CD14-positive monocyte (primary cell): ENCODE results near the gene TGFBR3. TPM values are rescaled to one million over a fixed set of nuclear protein-coding genes. Genes with fewer than 3 reads are reported as not detected.

Experiments used
- DNase-seq, 3 donors: peaks; one replicate each; pipeline ENCODE4 v3.0.0-alpha.2; 2011 to 2022
- H2AFZ ChIP-seq: 2 replicates; pipeline ENCODE4 v1.6.0; 2012; ENCODE audit warnings: mild to moderate bottlenecking, low read depth, low read length, inconsistent platforms; ENCODE audit not compliant: insufficient read depth, poor library complexity, severe bottlenecking
- H3K27ac ChIP-seq, 2 donors: 1 replicate in 1 of 2; 2 replicates in 1 of 2; pipeline ENCODE4 v1.5.1; 2012 to 2013; ENCODE audit warnings: low read length in 2 of 2, control low read depth in 1 of 2, inconsistent platforms in 1 of 2, low read depth in 1 of 2, mild to moderate bottlenecking in 1 of 2
- H3K27me3 ChIP-seq, 2 donors: one replicate each; pipeline versions ENCODE4 v1.6.0 to v1.6.1; 2011 to 2013; ENCODE audit warnings: low read length in 2 of 2; ENCODE audit not compliant: control insufficient read depth in 2 of 2, insufficient read depth in 2 of 2
- H3K36me3 ChIP-seq, 2 donors: replicated peaks in 1 of 2; 1 replicate in 1 of 2; 2 replicates in 1 of 2; pipeline versions ENCODE4 v1.5.1 to v1.6.1; 2012 to 2013; ENCODE audit warnings: low read length in 2 of 2, control low read depth in 1 of 2, inconsistent platforms in 1 of 2, mild to moderate bottlenecking in 1 of 2; ENCODE audit not compliant: insufficient read depth in 2 of 2, control insufficient read depth in 1 of 2
- H3K4me1 ChIP-seq, 2 donors: 1 replicate in 1 of 2; 2 replicates in 1 of 2; pipeline versions ENCODE4 v1.5.1 to v1.6.1; 2012 to 2013; ENCODE audit warnings: low read length in 2 of 2, control low read depth in 1 of 2, inconsistent platforms in 1 of 2, mild to moderate bottlenecking in 1 of 2, moderate library complexity in 1 of 2; ENCODE audit not compliant: insufficient read depth in 2 of 2, control insufficient read depth in 1 of 2
- H3K4me2 ChIP-seq: replicated peaks from 2 replicates; pipeline ENCODE3; 2012; ENCODE audit warnings: low read length, moderate library complexity, mild to moderate bottlenecking; ENCODE audit not compliant: poor library complexity, severe bottlenecking; ENCODE audit errors: extremely low read depth
- H3K4me3 ChIP-seq, 3 experiments: fragments of 200-600 bp in 1 of 3; sonication (generic) in 1 of 3; replicated peaks in 1 of 3; 1 replicate in 2 of 3; 2 replicates in 1 of 3; pipeline ENCODE4 v1.5.1; 2011 to 2013; ENCODE audit warnings: low read length in 3 of 3, mild to moderate bottlenecking in 3 of 3, control low read depth in 2 of 3, low read depth in 2 of 3, inconsistent platforms in 1 of 3, moderate library complexity in 1 of 3
- H3K79me2 ChIP-seq: 2 replicates; pipeline ENCODE4 v1.6.0; 2012; ENCODE audit warnings: mild to moderate bottlenecking, control low read depth, inconsistent platforms, low read length, moderate library complexity; ENCODE audit not compliant: insufficient read depth
- H3K9ac ChIP-seq: 2 replicates; pipeline ENCODE4 v1.6.0; 2017; ENCODE audit warnings: low read length, mild to moderate bottlenecking; ENCODE audit not compliant: insufficient read depth, poor library complexity, severe bottlenecking
- H3K9me3 ChIP-seq, 2 donors: replicated peaks in 1 of 2; 1 replicate in 1 of 2; 2 replicates in 1 of 2; pipeline versions ENCODE4 v1.5.1 to v1.6.1; 2012 to 2013; ENCODE audit warnings: low read length in 2 of 2, control low read depth in 1 of 2; ENCODE audit not compliant: control insufficient read depth in 1 of 2, insufficient read depth in 1 of 2
- H4K20me1 ChIP-seq: 2 replicates; pipeline ENCODE4 v1.6.0; 2012; ENCODE audit warnings: mild to moderate bottlenecking, low read length, control low read depth, moderate library complexity; ENCODE audit not compliant: insufficient read depth
- H3K27ac Mint-ChIP-seq, 7 donors: one replicate each; pipeline ENCODE4 v1.8.0; 2020; ENCODE audit warnings: mild to moderate bottlenecking in 7 of 7, mixed read lengths in 7 of 7, moderate library complexity in 6 of 7, inconsistent platforms in 2 of 7
- H3K27me3 Mint-ChIP-seq, 3 donors: one replicate each; pipeline ENCODE4 v1.8.0; 2021 to 2022; ENCODE audit warnings: low read depth in 3 of 3, mild to moderate bottlenecking in 3 of 3, mixed read lengths in 3 of 3, moderate library complexity in 3 of 3, inconsistent platforms in 1 of 3
- H3K36me3 Mint-ChIP-seq, 2 donors: one replicate each; pipeline ENCODE4 v1.8.0; 2020; ENCODE audit warnings: mixed read lengths in 2 of 2, inconsistent platforms in 1 of 2, mild to moderate bottlenecking in 1 of 2
- H3K4me1 Mint-ChIP-seq: one replicate; pipeline ENCODE4 v1.8.0; 2020; ENCODE audit warnings: mild to moderate bottlenecking, mixed read lengths
- H3K4me3 Mint-ChIP-seq, 2 donors: one replicate each; pipeline ENCODE4 v1.8.0; 2020; ENCODE audit warnings: mild to moderate bottlenecking in 2 of 2, mixed read lengths in 2 of 2, moderate library complexity in 1 of 2
- H3K9me3 Mint-ChIP-seq, 7 donors: one replicate each; pipeline ENCODE4 v1.8.0; 2020 to 2022; ENCODE audit warnings: mixed read lengths in 7 of 7, mild to moderate bottlenecking in 6 of 7, moderate library complexity in 6 of 7, inconsistent platforms in 2 of 7
- CTCF ChIP-seq: fragments of 200-600 bp; IDR thresholded peaks from one replicate; pipeline ENCODE4 v1.8.0; 2022; ENCODE audit warnings: antibody characterized with exemption, mild to moderate bottlenecking
- WGBS: methylation state at CpG from one replicate; pipeline ENCODE4 v1.1.5; 2013; ENCODE audit warnings: missing lambda C conversion rate; ENCODE audit not compliant: insufficient coverage; 5-methylcytosine and 5-hydroxymethylcytosine counted together
- intact Hi-C, 2 donors: fragments of 100-400 bp; cut with micrococcal nuclease; formaldehyde crosslinking; loops; one replicate each; pipeline versions ENCODE4 v1.15.0 to v1.15.1; 2023
- polyA plus RNA-seq, 3 donors: library from polyadenylated mRNA; depleted of rRNA in 1 of 3; unstranded in 2 of 3; stranded (reverse) in 1 of 3; fragments of 300-500 nt in 2 of 3; fragments of >200 nt in 1 of 3; fragmentation: Illumina TruSeq in 2 of 3; gene quantifications; 1 replicate in 2 of 3; 2 replicates in 1 of 3; pipeline ENCODE4 v1.2.3, GENCODE V29; 2012 to 2021

TGFBR3 gene
- polyA plus RNA-seq, 3 donors, result 0.09 to 0.28 (median 0.20) TPM

GRCh38 chr1:91712981-91713841, 172.7 kb downstream of the TGFBR3 start:
- DNase-seq, result peak; percentile 79 to 91 (median 87)
- Histone ChIP-seq H3K4me3 (peak overlapping the region in 1 of 3 experiments; percentile 57), H3K36me3 (no peaks in the 10 kb centered on the region), H4K20me1 (no peaks in the 10 kb centered on the region), H3K27me3 (no peaks in the 10 kb centered on the region), H3K4me1 (peaks cover 12 to 19% of the 10 kb centered on the region in 2 donors), H2AFZ (peak overlapping the region; percentile 44), H3K4me2 (peak overlapping the region; percentile 49), H3K27ac (peak overlapping the region; percentile 66 to 88), H3K79me2 (no peaks in the 10 kb centered on the region), H3K9me3 (no peaks in the 10 kb centered on the region), H3K9ac (peak overlapping the region; percentile 48)
- H3K27me3 Mint-ChIP-seq, result peaks cover 3 to 5% (median 4%) of the 10 kb centered on the region in 3 donors
- H3K9me3 Mint-ChIP-seq, result no peaks in the 10 kb centered on the region
- intact Hi-C loops, result no loop called here
- H3K4me1 Mint-ChIP-seq, result peaks cover 17% of the 10 kb centered on the region
- peak overlapping the region; percentile 91 to 99 (median 97) for H3K27ac Mint-ChIP-seq
- no peak for TF ChIP-seq CTCF
- peak overlapping the region; percentile 50 to 83 for H3K4me3 Mint-ChIP-seq
- WGBS, result 58% methylated on average over 9 of the region's 15 CpGs
- no peaks in the 10 kb centered on the region for H3K36me3 Mint-ChIP-seq

GRCh38 chr1:91712393-91712792, 173.6 kb downstream of the TGFBR3 start:
- no peak for DNase-seq
- H3K9ac ChIP-seq, result no peak overlapping the region
- peak overlapping the region; percentile 49 for H3K4me2 ChIP-seq
- no peaks in the 10 kb centered on the region for H3K79me2 ChIP-seq
- no peaks in the 10 kb centered on the region for H3K36me3 Mint-ChIP-seq
- no CpG with 5 or more reads among the region's 3 CpGs for WGBS
- H3K36me3 ChIP-seq, result no peaks in the 10 kb centered on the region
- no peaks in the 10 kb centered on the region for H3K27me3 ChIP-seq
- peaks cover 3 to 5% (median 4%) of the 10 kb centered on the region in 3 donors for H3K27me3 Mint-ChIP-seq
- intact Hi-C loops, result no loop called here
- no peaks in the 10 kb centered on the region for H4K20me1 ChIP-seq
- peak overlapping the region in 1 of 2 donors; percentile 88 for H3K27ac ChIP-seq
- no peaks in the 10 kb centered on the region for H3K9me3 ChIP-seq
- peaks cover 15% of the 10 kb centered on the region for H3K4me1 Mint-ChIP-seq
- H2AFZ ChIP-seq, result no peak overlapping the region
- peaks cover 12 to 19% of the 10 kb centered on the region in 2 donors for H3K4me1 ChIP-seq
- no peaks in the 10 kb centered on the region for H3K9me3 Mint-ChIP-seq
- no peak for TF ChIP-seq CTCF
- peak overlapping the region in 5 of 7 donors; percentile 94 to 99 (median 97) for H3K27ac Mint-ChIP-seq
- no peak overlapping the region for H3K4me3 ChIP-seq
- H3K4me3 Mint-ChIP-seq, result no peak overlapping the region
